ENCODE measurements around the gene OR2T29. TPM values are rescaled to one million over a fixed set of nuclear protein-coding genes. Genes with fewer than 3 reads are reported as not detected.
"Not testable (repeated sequence)": the region's sequence is repeated elsewhere in the genome, so short reads cannot be mapped to it uniquely, and the experiment has no call there.

OR2T29 gene
- total and polyA plus RNA-seq, 7 donors = not detected

GRCh38 chr1:248537449-248537848 is 25.1 kb downstream of the OR2T29 start:
- intact Hi-C loops (cut with DNase I); H3K4me3 ChIP-seq; H3K4me1 ChIP-seq: not testable (repeated sequence)

GRCh38 chr1:248521856-248522255 is 40.7 kb downstream of the OR2T29 start:
- intact Hi-C loops (cut with DNase I) = no loop called here
- 87 to 90% methylated on average over 12 of the region's 12 CpGs for WGBS, 2 donors

More at GRCh38 chr1:248537449-248537848, 25.1 kb downstream of the OR2T29 start:
- H3K36me3 ChIP-seq, H3K27ac ChIP-seq, H3K9me3 ChIP-seq, DNase-seq, H3K27me3 ChIP-seq: not testable (repeated sequence)

GRCh38 chr1:248510217-248510616 is 52.4 kb downstream of the OR2T29 start:
- H3K4me1 ChIP-seq; H3K9me3 ChIP-seq; H3K4me3 ChIP-seq; H3K27me3 ChIP-seq; H3K36me3 ChIP-seq; DNase-seq; intact Hi-C loops (cut with DNase I); H3K27ac ChIP-seq: not testable (repeated sequence)

More at GRCh38 chr1:248521856-248522255, 40.7 kb downstream of the OR2T29 start:
- H3K27me3 ChIP-seq = no peaks in the 10 kb centered on the region
- H3K36me3 ChIP-seq = no peaks in the 10 kb centered on the region
- H3K9me3 ChIP-seq = peaks cover 0 to 4% (median 0%) of the 10 kb centered on the region in 4 donors
- no peak overlapping the region for H3K27ac ChIP-seq
- no peaks in the 10 kb centered on the region for H3K4me1 ChIP-seq
- no peak for DNase-seq
- TF ChIP-seq CTCF (IDR thresholded peaks at IDR 0.05) (no peak), POLR2AphosphoS5 (IDR thresholded peaks at IDR 0.05) (no peak), POLR2A (IDR thresholded peaks at IDR 0.05) (no peak)
- H3K4me3 ChIP-seq = no peak overlapping the region

- H3K27ac ChIP-seq; H3K27me3 ChIP-seq; H3K4me1 ChIP-seq; H3K36me3 ChIP-seq; intact Hi-C loops (cut with DNase I); H3K9me3 ChIP-seq; H3K4me3 ChIP-seq; DNase-seq: not testable (repeated sequence)
- WGBS, 2 donors = no CpG with 5 or more reads among the region's 2 CpGs
Measured at GRCh38 chr1:248507773-248508172, 54.8 kb downstream of the OR2T29 start, which contains the start of gene OR2G6. Gene OR2G6, plus strand, starts transcription at chr1:248508073. Its CDS starts 13,574 bp downstream, at chr1:248521647.

Small RNA genes within 50 kb of the gene (small RNA-seq; reads per million reads assigned to genes)
- gene RF00019 = 0 reads per million in 3 donors

Other genes starting within 250 kb of the OR2T29 start
- gene OR2M7, start 238.2 kb downstream of the OR2T29 start, total RNA-seq = not detected
- not detected for gene OR2M7, start 238.2 kb downstream of the OR2T29 start, polyA plus RNA-seq
- not detected for gene OR14C36, start 214.0 kb downstream of the OR2T29 start, total RNA-seq
- not detected for gene OR14C36, start 214.0 kb downstream of the OR2T29 start, polyA plus RNA-seq
- gene OR2T4, start 201.1 kb downstream of the OR2T29 start, total RNA-seq = not detected
- not detected for gene OR2T4, start 201.1 kb downstream of the OR2T29 start, polyA plus RNA-seq
- gene OR2T6, start 187.0 kb downstream of the OR2T29 start, total RNA-seq = not detected
- gene OR2T6, start 187.0 kb downstream of the OR2T29 start, polyA plus RNA-seq = not detected
- not detected for gene OR2T1, start 159.7 kb downstream of the OR2T29 start, total RNA-seq
- gene OR2T1, start 159.7 kb downstream of the OR2T29 start, polyA plus RNA-seq = not detected
- not detected for gene OR2T2, start 117.1 kb downstream of the OR2T29 start, total RNA-seq
- not detected for gene OR2T2, start 117.1 kb downstream of the OR2T29 start, polyA plus RNA-seq
- not detected for gene OR2T3, start 89.4 kb downstream of the OR2T29 start, total RNA-seq
- not detected for gene OR2T3, start 89.4 kb downstream of the OR2T29 start, polyA plus RNA-seq
- not detected for gene OR2T5, start 74.2 kb downstream of the OR2T29 start, total RNA-seq
- gene OR2T5, start 74.2 kb downstream of the OR2T29 start, polyA plus RNA-seq = not detected
- not detected for gene OR2G6, start 54.7 kb downstream of the OR2T29 start, total RNA-seq
- gene OR2G6, start 54.7 kb downstream of the OR2T29 start, polyA plus RNA-seq = not detected
- not detected for gene OR2T34, start 12.0 kb upstream of the OR2T29 start, total RNA-seq
- gene OR2T34, start 12.0 kb upstream of the OR2T29 start, polyA plus RNA-seq = not detected
- gene OR2T10, start 34.9 kb upstream of the OR2T29 start, total RNA-seq = not detected
- under 1 TPM in 1 of 3 donors, not detected in 2; 0.01 TPM for gene OR2T10, start 34.9 kb upstream of the OR2T29 start, polyA plus RNA-seq
- gene OR2T11, start 72.3 kb upstream of the OR2T29 start, total RNA-seq = not detected
- not detected for gene OR2T11, start 72.3 kb upstream of the OR2T29 start, polyA plus RNA-seq
- not detected for gene OR2T35, start 82.5 kb upstream of the OR2T29 start, total RNA-seq
- not detected for gene OR2T35, start 82.5 kb upstream of the OR2T29 start, polyA plus RNA-seq
- not detected for gene OR2T27, start 92.8 kb upstream of the OR2T29 start, total RNA-seq
- not detected for gene OR2T27, start 92.8 kb upstream of the OR2T29 start, polyA plus RNA-seq
- not detected for gene OR14I1, start 140.0 kb upstream of the OR2T29 start, total RNA-seq
- gene OR14I1, start 140.0 kb upstream of the OR2T29 start, polyA plus RNA-seq = not detected
- 1 to 10 TPM in 1 of 4 donors, under 1 TPM in 1, not detected in 2; 0.36 to 1.1 TPM for gene LYPD8, start 193.0 kb upstream of the OR2T29 start, total RNA-seq
- gene LYPD8, start 193.0 kb upstream of the OR2T29 start, polyA plus RNA-seq = 100 to 1,000 TPM; 111 to 237 (median 176) TPM